A549 (cell line): ENCODE data around the gene OPCML.

ENCODE experiments used
- BHLHE40 ChIP-seq: IDR thresholded peaks from 2 replicates; pipeline ENCODE4 v1.6.1; 2012; ENCODE audit warnings: low read depth, low read length, inconsistent platforms
- CBX2 ChIP-seq: fragments of 200-600 bp; sonication (generic); IDR thresholded peaks from 2 replicates; pipeline ENCODE4 v1.6.1; 2016; ENCODE audit warnings: low read depth, mild to moderate bottlenecking, borderline replicate concordance
- CHD2 ChIP-seq: fragments of 150-350 bp; IDR thresholded peaks from 2 replicates; pipeline ENCODE4 v1.6.1; 2014; ENCODE audit warnings: low read length; ENCODE audit not compliant: partially characterized antibody
- CHD4 ChIP-seq: fragments of 200-600 bp; sonication (generic); IDR thresholded peaks from 2 replicates; pipeline ENCODE4 v1.6.1; 2016; ENCODE audit warnings: antibody characterized with exemption, mild to moderate bottlenecking, borderline replicate concordance
- EHMT2 ChIP-seq: fragments of 200-600 bp; sonication (generic); IDR thresholded peaks from 2 replicates; pipeline ENCODE4 v1.6.1; 2016; ENCODE audit warnings: antibody characterized with exemption, low read depth, mild to moderate bottlenecking, moderate library complexity
- JUN ChIP-seq, 2 experiments: fragments of >200 bp; sonication (Bioruptor Twin); formaldehyde crosslinking; IDR thresholded peaks; 2 replicates in 1 of 2; 3 replicates in 1 of 2; pipeline ENCODE4 v1.6.1; 2016 to 2017
- MYC ChIP-seq: IDR thresholded peaks from 2 replicates; pipeline ENCODE4 v1.6.1; 2012; ENCODE audit warnings: mild to moderate bottlenecking, inconsistent platforms, low read length, improper control_type of control experiment, borderline replicate concordance
- NFE2L2 ChIP-seq: fragments of 150-350 bp; conservative IDR thresholded peaks from 2 replicates; pipeline ENCODE4 v1.6.1; 2014; ENCODE audit warnings: low read length
- POLR2A ChIP-seq: IDR thresholded peaks from 2 replicates; pipeline ENCODE4 v1.6.1; 2012; ENCODE audit warnings: mild to moderate bottlenecking, low read length
- RCOR1 ChIP-seq: fragments of 150-350 bp; IDR thresholded peaks from 2 replicates; pipeline ENCODE4 v1.6.1; 2014; ENCODE audit warnings: antibody characterized with exemption, low read length, low read depth
- TF ChIP-seq, protein P1 (sequence below): fragments of >200 bp; sonication (Bioruptor Twin); formaldehyde crosslinking; IDR thresholded peaks from 3 replicates; pipeline ENCODE4 v1.5.1; 2016
- TF ChIP-seq, protein P2 (sequence below): fragments of 200-600 bp; sonication (generic); IDR thresholded peaks from 2 replicates; pipeline ENCODE4 v1.6.1; 2016; ENCODE audit warnings: antibody characterized with exemption, mild to moderate bottlenecking, moderate library complexity
- TF ChIP-seq, protein P3 (sequence below): IDR thresholded peaks from 2 replicates; pipeline ENCODE4 v1.6.1; 2012
- TF ChIP-seq, protein P4 (sequence below): fragments of 450-650 bp; IDR thresholded peaks from 2 replicates; pipeline ENCODE4 v1.6.1; 2014; ENCODE audit warnings: antibody characterized with exemption

DNA sequence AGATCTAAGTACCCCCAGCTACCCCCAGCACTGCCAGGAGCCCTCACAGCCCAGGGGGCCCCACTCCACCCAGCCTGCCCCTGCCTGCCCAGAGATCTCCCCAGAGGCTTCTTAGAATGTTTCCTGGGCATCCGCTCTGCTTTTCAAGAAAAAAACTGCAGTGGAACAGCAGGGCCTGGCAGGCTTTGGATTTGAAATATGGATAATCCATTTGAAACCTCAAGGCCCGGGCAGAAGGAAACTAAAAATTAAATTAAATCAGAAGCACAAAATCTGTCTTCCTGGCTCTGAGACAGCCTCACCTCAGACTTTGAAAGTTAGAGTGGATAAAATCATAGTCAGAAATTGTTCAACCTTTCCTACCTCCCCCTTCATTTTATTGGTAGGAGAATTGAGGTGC, 273.6 kb downstream of the OPCML start:
- TF ChIP-seq, protein P1, sequence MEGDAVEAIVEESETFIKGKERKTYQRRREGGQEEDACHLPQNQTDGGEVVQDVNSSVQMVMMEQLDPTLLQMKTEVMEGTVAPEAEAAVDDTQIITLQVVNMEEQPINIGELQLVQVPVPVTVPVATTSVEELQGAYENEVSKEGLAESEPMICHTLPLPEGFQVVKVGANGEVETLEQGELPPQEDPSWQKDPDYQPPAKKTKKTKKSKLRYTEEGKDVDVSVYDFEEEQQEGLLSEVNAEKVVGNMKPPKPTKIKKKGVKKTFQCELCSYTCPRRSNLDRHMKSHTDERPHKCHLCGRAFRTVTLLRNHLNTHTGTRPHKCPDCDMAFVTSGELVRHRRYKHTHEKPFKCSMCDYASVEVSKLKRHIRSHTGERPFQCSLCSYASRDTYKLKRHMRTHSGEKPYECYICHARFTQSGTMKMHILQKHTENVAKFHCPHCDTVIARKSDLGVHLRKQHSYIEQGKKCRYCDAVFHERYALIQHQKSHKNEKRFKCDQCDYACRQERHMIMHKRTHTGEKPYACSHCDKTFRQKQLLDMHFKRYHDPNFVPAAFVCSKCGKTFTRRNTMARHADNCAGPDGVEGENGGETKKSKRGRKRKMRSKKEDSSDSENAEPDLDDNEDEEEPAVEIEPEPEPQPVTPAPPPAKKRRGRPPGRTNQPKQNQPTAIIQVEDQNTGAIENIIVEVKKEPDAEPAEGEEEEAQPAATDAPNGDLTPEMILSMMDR = no peak
- TF ChIP-seq POLR2A (no peak), RCOR1 (no peak), NFE2L2 (no peak), CHD2 (no peak), CHD4 (no peak), MYC (no peak), EHMT2 (no peak), JUN (IDR thresholded peaks at IDR 0.05) (no peak), BHLHE40 (no peak), CBX2 (no peak)
- TF ChIP-seq, protein P2, sequence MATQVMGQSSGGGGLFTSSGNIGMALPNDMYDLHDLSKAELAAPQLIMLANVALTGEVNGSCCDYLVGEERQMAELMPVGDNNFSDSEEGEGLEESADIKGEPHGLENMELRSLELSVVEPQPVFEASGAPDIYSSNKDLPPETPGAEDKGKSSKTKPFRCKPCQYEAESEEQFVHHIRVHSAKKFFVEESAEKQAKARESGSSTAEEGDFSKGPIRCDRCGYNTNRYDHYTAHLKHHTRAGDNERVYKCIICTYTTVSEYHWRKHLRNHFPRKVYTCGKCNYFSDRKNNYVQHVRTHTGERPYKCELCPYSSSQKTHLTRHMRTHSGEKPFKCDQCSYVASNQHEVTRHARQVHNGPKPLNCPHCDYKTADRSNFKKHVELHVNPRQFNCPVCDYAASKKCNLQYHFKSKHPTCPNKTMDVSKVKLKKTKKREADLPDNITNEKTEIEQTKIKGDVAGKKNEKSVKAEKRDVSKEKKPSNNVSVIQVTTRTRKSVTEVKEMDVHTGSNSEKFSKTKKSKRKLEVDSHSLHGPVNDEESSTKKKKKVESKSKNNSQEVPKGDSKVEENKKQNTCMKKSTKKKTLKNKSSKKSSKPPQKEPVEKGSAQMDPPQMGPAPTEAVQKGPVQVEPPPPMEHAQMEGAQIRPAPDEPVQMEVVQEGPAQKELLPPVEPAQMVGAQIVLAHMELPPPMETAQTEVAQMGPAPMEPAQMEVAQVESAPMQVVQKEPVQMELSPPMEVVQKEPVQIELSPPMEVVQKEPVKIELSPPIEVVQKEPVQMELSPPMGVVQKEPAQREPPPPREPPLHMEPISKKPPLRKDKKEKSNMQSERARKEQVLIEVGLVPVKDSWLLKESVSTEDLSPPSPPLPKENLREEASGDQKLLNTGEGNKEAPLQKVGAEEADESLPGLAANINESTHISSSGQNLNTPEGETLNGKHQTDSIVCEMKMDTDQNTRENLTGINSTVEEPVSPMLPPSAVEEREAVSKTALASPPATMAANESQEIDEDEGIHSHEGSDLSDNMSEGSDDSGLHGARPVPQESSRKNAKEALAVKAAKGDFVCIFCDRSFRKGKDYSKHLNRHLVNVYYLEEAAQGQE = no peak
- TF ChIP-seq, protein P3, sequence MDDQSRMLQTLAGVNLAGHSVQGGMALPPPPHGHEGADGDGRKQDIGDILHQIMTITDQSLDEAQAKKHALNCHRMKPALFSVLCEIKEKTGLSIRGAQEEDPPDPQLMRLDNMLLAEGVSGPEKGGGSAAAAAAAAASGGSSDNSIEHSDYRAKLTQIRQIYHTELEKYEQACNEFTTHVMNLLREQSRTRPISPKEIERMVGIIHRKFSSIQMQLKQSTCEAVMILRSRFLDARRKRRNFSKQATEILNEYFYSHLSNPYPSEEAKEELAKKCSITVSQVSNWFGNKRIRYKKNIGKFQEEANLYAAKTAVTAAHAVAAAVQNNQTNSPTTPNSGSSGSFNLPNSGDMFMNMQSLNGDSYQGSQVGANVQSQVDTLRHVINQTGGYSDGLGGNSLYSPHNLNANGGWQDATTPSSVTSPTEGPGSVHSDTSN = no peak
- TF ChIP-seq, protein P4, sequence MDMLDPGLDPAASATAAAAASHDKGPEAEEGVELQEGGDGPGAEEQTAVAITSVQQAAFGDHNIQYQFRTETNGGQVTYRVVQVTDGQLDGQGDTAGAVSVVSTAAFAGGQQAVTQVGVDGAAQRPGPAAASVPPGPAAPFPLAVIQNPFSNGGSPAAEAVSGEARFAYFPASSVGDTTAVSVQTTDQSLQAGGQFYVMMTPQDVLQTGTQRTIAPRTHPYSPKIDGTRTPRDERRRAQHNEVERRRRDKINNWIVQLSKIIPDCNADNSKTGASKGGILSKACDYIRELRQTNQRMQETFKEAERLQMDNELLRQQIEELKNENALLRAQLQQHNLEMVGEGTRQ = no peak
